Measurements from ENCODE around the gene ARHGAP33. TPM values are rescaled to one million over a fixed set of nuclear protein-coding genes. Genes with fewer than 3 reads are reported as not detected.

Gene ARHGAP33
- total RNA-seq, 1 experiment from 2014 or later, result 19.5 TPM

GRCh38 chr19:35766571-35767104, 8.7 kb upstream of the ARHGAP33 start:
- no peak overlapping the region for H2BK5ac ChIP-seq (ENCODE audit: insufficient read length, low read length)
- H3K4me3 Mint-ChIP-seq, result no peak overlapping the region; a peak in 1 of 5 replicates
- H3K27me3 Mint-ChIP-seq (ENCODE audit: low read depth), result peaks cover 10% of the 10 kb centered on the region

More at GRCh38 chr19:35766571-35767104, 8.7 kb upstream of the ARHGAP33 start:
- H3K36me3 Mint-ChIP-seq (ENCODE audit: insufficient read depth in 1 of 3, low read depth in 3 of 3), result peaks cover 9 to 37% (median 36%) of the 10 kb centered on the region in 3 experiments
- no peak overlapping the region for H2BK15ac ChIP-seq (ENCODE audit: low read depth, low read length)
- TF ChIP-seq CTCF (conservative IDR thresholded peaks at IDR 0.05), result no peak
- H2AK5ac ChIP-seq (ENCODE audit: insufficient read length, low read length), result no peak overlapping the region
- no peak overlapping the region for H3K56ac ChIP-seq (ENCODE audit: insufficient read length, low read depth, low read length)
- no peak overlapping the region for H2BK12ac ChIP-seq (ENCODE audit: insufficient read length, low read depth, low read length)
- no peak overlapping the region for H3K9ac ChIP-seq (ENCODE audit: extremely low read depth, insufficient read length, low read length)
- no peaks in the 10 kb centered on the region for H3K79me1 ChIP-seq (ENCODE audit: insufficient read depth, low read depth, low read length, poor library complexity, severe bottlenecking)
- H3K4me2 ChIP-seq (ENCODE audit: insufficient read depth, insufficient read length, low read length), result no peak overlapping the region
- H3K4ac ChIP-seq (ENCODE audit: low read depth, low read length), result no peak overlapping the region
- H3K23me2 ChIP-seq (ENCODE audit: insufficient read length, low read depth, low read length, poor library complexity, severe bottlenecking), result no peaks in the 10 kb centered on the region
- no peak overlapping the region for H3T11ph ChIP-seq (ENCODE audit: low read length)
- H3K27ac Mint-ChIP-seq, result peak overlapping the region in 2 of 3 experiments; percentile 24 to 40; a peak in 2 of 7 replicates
- no peak overlapping the region for H2BK120ac ChIP-seq (ENCODE audit: low read depth, low read length, poor library complexity, severe bottlenecking)
- no peaks in the 10 kb centered on the region for H3K27me3 ChIP-seq (ENCODE audit: insufficient read depth, low read length)
- no CpG with 5 or more reads among the region's 11 CpGs for WGBS (ENCODE audit: extremely low coverage, insufficient read length, low lambda C conversion rate)
- no peaks in the 10 kb centered on the region for H3K79me2 ChIP-seq (ENCODE audit: insufficient read depth, low read length)
- H4K8ac ChIP-seq (replicated peaks; ENCODE audit: insufficient read length, low read depth, low read length), result no peak overlapping the region
- no peak overlapping the region for H3K18ac ChIP-seq (ENCODE audit: insufficient read length, low read depth, low read length)
- no peak overlapping the region for H4K91ac ChIP-seq (ENCODE audit: insufficient read length, low read depth, low read length)
- H2AFZ ChIP-seq (ENCODE audit: low read length), result no peak overlapping the region
- H3K4me1 Mint-ChIP-seq, result peaks cover 7 to 8% of the 10 kb centered on the region in 2 experiments
- no peaks in the 10 kb centered on the region for H3K9me3 ChIP-seq (ENCODE audit: control insufficient read depth, low read depth, low read length)
- no peaks in the 10 kb centered on the region for H3K9me3 Mint-ChIP-seq
- H3K4me1 ChIP-seq (ENCODE audit: insufficient read depth, low read length), result no peaks in the 10 kb centered on the region
- DNase-seq, result peak; percentile 29
- H3K23ac ChIP-seq (ENCODE audit: insufficient read length, low read depth, low read length), result no peak overlapping the region
- H3K14ac ChIP-seq (ENCODE audit: insufficient read depth, low read length), result no peak overlapping the region
- no peak overlapping the region for H3K27ac ChIP-seq (ENCODE audit: insufficient read length, low read depth, low read length)
- no peak overlapping the region for H2BK20ac ChIP-seq (ENCODE audit: low read depth, low read length, poor library complexity, severe bottlenecking)
- no peak overlapping the region for H4K5ac ChIP-seq (ENCODE audit: insufficient read length, low read depth, low read length)
- no peaks in the 10 kb centered on the region for H4K20me1 ChIP-seq (ENCODE audit: control insufficient read depth, insufficient read depth, insufficient read length)

All from H9 (cell line).